ENCODE results near the gene PKD1L1.
"Not testable (repeated sequence)": the region's sequence is repeated elsewhere in the genome, so short reads cannot be mapped to it uniquely, and the experiment has no call there.

Gene PKD1L1

GRCh38 chr7:47937711-47938573 is 10.3 kb downstream of the PKD1L1 start:
- peak; percentile 7 for DNase-seq

GRCh38 chr7:47937065-47937687 is 11.1 kb downstream of the PKD1L1 start:
- peak; percentile 28 for DNase-seq

- no peak for DNase-seq
Measured at GRCh38 chr7:47936323-47936722, 11.9 kb downstream of the PKD1L1 start.

GRCh38 chr7:47935336-47935735 is 12.9 kb downstream of the PKD1L1 start:
- no peak for DNase-seq

GRCh38 chr7:47934831-47935230 is 13.4 kb downstream of the PKD1L1 start:
- DNase-seq = no peak

- no peak for DNase-seq
Measured at GRCh38 chr7:47933215-47933614, 15.1 kb downstream of the PKD1L1 start.

GRCh38 chr7:47932466-47933037 is 15.7 kb downstream of the PKD1L1 start:
- no peak for DNase-seq

GRCh38 chr7:47932016-47932415 is 16.2 kb downstream of the PKD1L1 start:
- no peak for DNase-seq

GRCh38 chr7:47931005-47932004 is 17.0 kb downstream of the PKD1L1 start:
- DNase-seq = no peak

- DNase-seq = no peak
Measured at GRCh38 chr7:47924266-47924665, 24.0 kb downstream of the PKD1L1 start.

GRCh38 chr7:47923081-47923875 is 25.0 kb downstream of the PKD1L1 start:
- not testable (repeated sequence) for DNase-seq

GRCh38 chr7:47916514-47916913 is 31.8 kb downstream of the PKD1L1 start:
- DNase-seq = not testable (repeated sequence)

GRCh38 chr7:47915616-47915976 is 32.7 kb downstream of the PKD1L1 start:
- DNase-seq = no peak

GRCh38 chr7:47914717-47915615 is 33.3 kb downstream of the PKD1L1 start:
- DNase-seq = no peak

- no peak for DNase-seq
Measured at GRCh38 chr7:47912332-47912731, 35.9 kb downstream of the PKD1L1 start.

GRCh38 chr7:47908720-47909119 is 39.5 kb downstream of the PKD1L1 start:
- DNase-seq = no peak

- no peak for DNase-seq
Measured at GRCh38 chr7:47907981-47908616, 40.2 kb downstream of the PKD1L1 start.

- no peak for DNase-seq
Measured at GRCh38 chr7:47906883-47907282, 41.4 kb downstream of the PKD1L1 start.

GRCh38 chr7:47905076-47905920 is 43.0 kb downstream of the PKD1L1 start:
- DNase-seq = no peak
